GM08714 (cell line): ENCODE measurements around the gene CHMP5.

Experiments used
- H3K4me3 ChIP-seq: fragments of 200-500 bp; sonication (Bioruptor generic); 2 replicates; pipeline ENCODE4 v1.5.1; 2014; ENCODE audit warnings: mild to moderate bottlenecking, low read length, inconsistent platforms
- ZNF274 ChIP-seq: IDR thresholded peaks from 2 replicates; pipeline ENCODE4 v1.6.1; 2012; ENCODE audit warnings: mild to moderate bottlenecking, low read depth, low read length

The CHMP5 gene

GRCh38 chr9:33285502-33285901 is 20.7 kb downstream of the CHMP5 start:
- TF ChIP-seq ZNF274, result no peak
- no peak overlapping the region for H3K4me3 ChIP-seq

- no peak overlapping the region for H3K4me3 ChIP-seq
- TF ChIP-seq ZNF274, result no peak
Observed at GRCh38 chr9:33287087-33287490, 22.2 kb downstream of the CHMP5 start.

- TF ChIP-seq ZNF274, result no peak
Observed at GRCh38 chr9:33288235-33288634, 23.4 kb downstream of the CHMP5 start.

GRCh38 chr9:33288828-33289483 is 24.1 kb downstream of the CHMP5 start:
- no peak overlapping the region; the same call in 1 of the 2 replicates for H3K4me3 ChIP-seq

More at GRCh38 chr9:33288235-33288634, 23.4 kb downstream of the CHMP5 start:
- no peak overlapping the region for H3K4me3 ChIP-seq

GRCh38 chr9:33289496-33289895 is 24.6 kb downstream of the CHMP5 start:
- no peak for TF ChIP-seq ZNF274

More at GRCh38 chr9:33288828-33289483, 24.1 kb downstream of the CHMP5 start:
- no peak for TF ChIP-seq ZNF274

GRCh38 chr9:33289936-33290246 is 25.0 kb downstream of the CHMP5 start:
- TF ChIP-seq ZNF274, result no peak
- H3K4me3 ChIP-seq, result peak overlapping the region; percentile 75

More at GRCh38 chr9:33289496-33289895, 24.6 kb downstream of the CHMP5 start:
- H3K4me3 ChIP-seq, result peak overlapping the region; percentile 75

GRCh38 chr9:33290247-33291030 is 25.6 kb downstream of the CHMP5 start, which contains the start of gene NFX1:
TSS of gene NFX1 (plus strand) at chr9:33290516. CDS start at chr9:33290573, 57 bp downstream.
- TF ChIP-seq ZNF274, result no peak

GRCh38 chr9:33291031-33291397 is 26.2 kb downstream of the CHMP5 start:
- H3K4me3 ChIP-seq, result peak overlapping the region; percentile 74
- no peak for TF ChIP-seq ZNF274

More at GRCh38 chr9:33290247-33291030, 25.6 kb downstream of the CHMP5 start, which contains the start of gene NFX1:
- peak within 1 kb of the TSS; percentile 75 for H3K4me3 ChIP-seq

- H3K4me3 ChIP-seq, result peak overlapping the region; percentile 74; the same call in 1 of the 2 replicates
- no peak for TF ChIP-seq ZNF274
Observed at GRCh38 chr9:33291901-33292300, 27.1 kb downstream of the CHMP5 start.

GRCh38 chr9:33293782-33294181 is 28.9 kb downstream of the CHMP5 start:
- no peak for TF ChIP-seq ZNF274
- no peak overlapping the region for H3K4me3 ChIP-seq

GRCh38 chr9:33294670-33295432 is 30.0 kb downstream of the CHMP5 start:
- H3K4me3 ChIP-seq, result no peak overlapping the region; the same call in 1 of the 2 replicates
- TF ChIP-seq ZNF274, result no peak

- no peak for TF ChIP-seq ZNF274
- H3K4me3 ChIP-seq, result peak overlapping the region; percentile 33; the same call in 1 of the 2 replicates
Observed at GRCh38 chr9:33295571-33295970, 30.7 kb downstream of the CHMP5 start.

- TF ChIP-seq ZNF274, result no peak
- no peak overlapping the region for H3K4me3 ChIP-seq
Observed at GRCh38 chr9:33297432-33297831, 32.6 kb downstream of the CHMP5 start.

- no peak overlapping the region for H3K4me3 ChIP-seq
- TF ChIP-seq ZNF274, result no peak
Observed at GRCh38 chr9:33300546-33300945, 35.7 kb downstream of the CHMP5 start.
